Prostate gland (tissue), 2 donors: ENCODE results near the gene KCNJ13.

Experiments
- CTCF ChIP-seq, 4 experiments: fragments of 200-600 bp in 2 of 4; fragments of 450-650 bp in 2 of 4; sonication (generic) in 2 of 4; IDR thresholded peaks; 1 replicate in 3 of 4; 2 replicates in 1 of 4; pipeline ENCODE4 v1.5.1; 2016 to 2019; ENCODE audit warnings: antibody characterized with exemption in 4 of 4, mild to moderate bottlenecking in 2 of 4, moderate library complexity in 2 of 4
- POLR2A ChIP-seq: fragments of 450-650 bp; IDR thresholded peaks from one replicate; pipeline ENCODE4 v1.6.1; 2016; ENCODE audit warnings: antibody characterized with exemption, mild to moderate bottlenecking
- POLR2AphosphoS5 ChIP-seq: sonication (generic); formaldehyde crosslinking; IDR thresholded peaks from one replicate; pipeline ENCODE4 v1.6.1; 2017; ENCODE audit warnings: antibody characterized with exemption

- no peak for TF ChIP-seq CTCF (IDR thresholded peaks at IDR 0.05)
- TF ChIP-seq POLR2A: no peak
- TF ChIP-seq POLR2AphosphoS5: no peak
Observed at GRCh38 chr2:232772531-232772930, 3.8 kb downstream of the KCNJ13 start.
